Psoas muscle (tissue), 8 donors: ENCODE measurements around the gene HDDC2. TPM values are rescaled to one million over a fixed set of nuclear protein-coding genes. Genes with fewer than 3 reads are reported as not detected.

Experiments used
- ATAC-seq, 4 donors: fragments of 200-7000 bp; cut with Tn5 transposase; one replicate each; pipeline ENCODE4 v1.9.1; 2020; ENCODE audit warnings: moderate library complexity in 3 of 4, mild to moderate bottlenecking in 2 of 4
- DNase-seq, 2 donors: peaks; one replicate each; pipeline ENCODE4 v3.0.0-alpha.2; 2020
- H3K27ac ChIP-seq: fragments of 200-600 bp; one replicate; pipeline ENCODE4 v1.8.0; 2022
- H3K27me3 ChIP-seq, 3 donors: fragments of 200-600 bp in 1 of 3; one replicate each; pipeline versions ENCODE4 v1.6.1 to v1.8.0; 2013 to 2022; ENCODE audit warnings: low read length in 2 of 3, mild to moderate bottlenecking in 2 of 3, moderate library complexity in 1 of 3; ENCODE audit not compliant: insufficient read depth in 3 of 3
- H3K36me3 ChIP-seq, 2 donors: fragments of 200-600 bp in 1 of 2; one replicate each; pipeline versions ENCODE4 v1.6.1 to v1.8.0; 2013 to 2022; ENCODE audit warnings: low read depth in 1 of 2, mild to moderate bottlenecking in 1 of 2, moderate library complexity in 1 of 2; ENCODE audit not compliant: insufficient read depth in 1 of 2
- H3K4me1 ChIP-seq: fragments of 200-600 bp; one replicate; pipeline ENCODE4 v1.8.0; 2022
- H3K4me3 ChIP-seq: fragments of 200-600 bp; one replicate; pipeline ENCODE4 v1.8.0; 2022; ENCODE audit warnings: mild to moderate bottlenecking
- H3K9me3 ChIP-seq: fragments of 200-600 bp; one replicate; pipeline ENCODE4 v1.8.0; 2022
- WGBS, 3 donors: extraction: QIAGEN DNeasy Blood & Tissue Kit; methylation state at CpG; one replicate each; pipeline versions ENCODE4 v1.1.6 to v1.1.7; 2013; 5-methylcytosine and 5-hydroxymethylcytosine counted together
- intact Hi-C, 2 donors: fragments of 100-400 bp; cut with DNase I; formaldehyde crosslinking; loops; one replicate each; pipeline versions ENCODE4 v1.11.0 to v1.14.2; 2022
- polyA plus RNA-seq, 3 donors: library from polyadenylated mRNA; stranded (reverse); fragments of 200-250 nt; gene quantifications; one replicate each; pipeline ENCODE4 v1.2.3, GENCODE V29; 2013
- total RNA-seq, 4 donors: library from RNA; stranded (reverse); fragmentation: NEBNext Ultra II Directional in 2 of 4; extraction: Animal tissue kit (Norgen Biotek cat#: 25700) in 2 of 4; gene quantifications; one replicate each; pipeline versions ENCODE4 v1.2.1 to v1.2.4, GENCODE V29; 2021 to 2023
- TF ChIP-seq, protein P1 (sequence below): fragments of 200-600 bp; IDR thresholded peaks from one replicate; pipeline ENCODE4 v1.8.0; 2022; ENCODE audit warnings: antibody characterized with exemption
- donor health status: healthy with polysubstance abuse.
- donor health status: DM: no; HTN: no; CAD: no; lungs with moderate emphysema.
- donor health status: Bipolar disorder and iron deficiency.
- donor health status: healthy.
- donor health status: DM: yes; HTN: yes; CAD: no.
- donor health status: DM: no; HTN: no; CAD: no.
- donor health status: DM: no; HTN: no; CAD: no.
- donor health status: DM: yes; HTN: yes; CAD: no.

HDDC2 gene
- total and polyA plus RNA-seq, 7 donors: 72.5 to 151 (median 103) TPM

DNA sequence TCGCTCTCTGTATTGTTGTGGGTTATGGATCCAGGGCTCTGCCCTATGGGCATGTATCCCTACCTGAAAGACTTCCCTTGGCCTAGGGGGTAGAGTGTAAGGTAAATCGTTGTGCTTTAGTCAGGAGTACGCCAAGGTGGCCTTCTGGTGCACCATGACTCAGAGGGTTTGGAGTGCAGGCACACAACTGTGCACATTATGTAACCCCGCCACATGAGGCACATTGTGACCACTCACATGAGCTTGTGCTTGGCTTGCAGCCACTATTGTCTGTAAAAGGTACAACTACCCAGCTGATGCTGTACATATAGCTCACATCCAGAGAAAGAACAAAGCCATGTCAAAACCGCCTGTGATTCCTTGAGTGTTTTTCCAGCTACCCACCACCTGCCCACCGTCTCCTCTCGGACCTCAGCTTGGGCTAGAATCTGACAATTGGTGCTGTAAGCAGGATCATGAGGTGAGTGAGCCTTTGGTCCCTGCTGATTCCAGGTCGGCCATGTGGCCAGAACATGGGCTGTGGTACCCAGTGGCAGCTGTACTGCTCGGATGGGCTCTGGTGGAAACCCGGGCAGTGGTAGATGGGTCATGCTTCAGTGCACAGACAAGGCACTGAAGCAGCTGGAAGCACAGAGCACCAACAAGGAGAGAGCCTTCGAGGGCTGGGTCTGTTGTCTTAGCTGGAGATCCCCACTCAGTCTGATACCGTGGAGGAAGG, 33.8 kb downstream of the HDDC2 start:
- peak in 1 of 2 donors; percentile 58 for DNase-seq
- 83 to 86% (median 85%) methylated on average over 12 of the region's 12 CpGs for WGBS, 3 donors
- no peaks in the 10 kb centered on the region for H3K4me1 ChIP-seq
- H3K27me3 ChIP-seq: no peaks in the 10 kb centered on the region
- H3K27ac ChIP-seq: no peak overlapping the region
- no peaks in the 10 kb centered on the region for H3K9me3 ChIP-seq
- ATAC-seq: peak; percentile 62 to 84 (median 80)
- peaks cover 0 to 39% of the 10 kb centered on the region in 2 donors for H3K36me3 ChIP-seq
- H3K4me3 ChIP-seq: no peak overlapping the region
- TF ChIP-seq, protein P1, sequence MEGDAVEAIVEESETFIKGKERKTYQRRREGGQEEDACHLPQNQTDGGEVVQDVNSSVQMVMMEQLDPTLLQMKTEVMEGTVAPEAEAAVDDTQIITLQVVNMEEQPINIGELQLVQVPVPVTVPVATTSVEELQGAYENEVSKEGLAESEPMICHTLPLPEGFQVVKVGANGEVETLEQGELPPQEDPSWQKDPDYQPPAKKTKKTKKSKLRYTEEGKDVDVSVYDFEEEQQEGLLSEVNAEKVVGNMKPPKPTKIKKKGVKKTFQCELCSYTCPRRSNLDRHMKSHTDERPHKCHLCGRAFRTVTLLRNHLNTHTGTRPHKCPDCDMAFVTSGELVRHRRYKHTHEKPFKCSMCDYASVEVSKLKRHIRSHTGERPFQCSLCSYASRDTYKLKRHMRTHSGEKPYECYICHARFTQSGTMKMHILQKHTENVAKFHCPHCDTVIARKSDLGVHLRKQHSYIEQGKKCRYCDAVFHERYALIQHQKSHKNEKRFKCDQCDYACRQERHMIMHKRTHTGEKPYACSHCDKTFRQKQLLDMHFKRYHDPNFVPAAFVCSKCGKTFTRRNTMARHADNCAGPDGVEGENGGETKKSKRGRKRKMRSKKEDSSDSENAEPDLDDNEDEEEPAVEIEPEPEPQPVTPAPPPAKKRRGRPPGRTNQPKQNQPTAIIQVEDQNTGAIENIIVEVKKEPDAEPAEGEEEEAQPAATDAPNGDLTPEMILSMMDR: no peak
- intact Hi-C loops: no loop called here

DNA sequence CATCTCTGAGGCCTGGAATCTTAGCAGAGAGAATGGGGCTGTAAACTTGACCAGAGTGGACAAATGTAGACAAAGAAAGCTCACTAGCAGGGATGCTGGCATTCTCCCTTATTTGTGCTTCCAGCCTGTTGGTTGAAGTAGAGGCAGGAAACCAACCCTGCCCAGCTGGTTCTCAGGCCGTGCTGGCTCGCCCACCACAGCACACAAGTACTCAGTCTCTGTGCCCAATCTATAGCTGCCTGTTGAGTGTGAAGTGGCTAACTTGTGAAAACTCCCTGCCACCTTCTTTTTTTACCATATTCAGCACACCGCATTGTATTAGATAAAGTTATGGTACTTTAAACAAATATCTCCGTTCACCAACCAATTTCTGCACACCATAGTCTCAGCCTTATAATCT, 37.3 kb downstream of the HDDC2 start:
- TF ChIP-seq, protein P1: no peak
- Histone ChIP-seq H3K36me3 (peaks cover 0 to 47% of the 10 kb centered on the region in 2 donors), H3K4me3 (no peak overlapping the region), H3K27me3 (no peaks in the 10 kb centered on the region), H3K9me3 (no peaks in the 10 kb centered on the region), H3K27ac (no peak overlapping the region), H3K4me1 (no peaks in the 10 kb centered on the region)
- intact Hi-C loops: no loop called here
- ATAC-seq: no peak
- 78 to 94% (median 82%) methylated on average over 4 of the region's 4 CpGs for WGBS, 3 donors
- DNase-seq: no peak

DNA sequence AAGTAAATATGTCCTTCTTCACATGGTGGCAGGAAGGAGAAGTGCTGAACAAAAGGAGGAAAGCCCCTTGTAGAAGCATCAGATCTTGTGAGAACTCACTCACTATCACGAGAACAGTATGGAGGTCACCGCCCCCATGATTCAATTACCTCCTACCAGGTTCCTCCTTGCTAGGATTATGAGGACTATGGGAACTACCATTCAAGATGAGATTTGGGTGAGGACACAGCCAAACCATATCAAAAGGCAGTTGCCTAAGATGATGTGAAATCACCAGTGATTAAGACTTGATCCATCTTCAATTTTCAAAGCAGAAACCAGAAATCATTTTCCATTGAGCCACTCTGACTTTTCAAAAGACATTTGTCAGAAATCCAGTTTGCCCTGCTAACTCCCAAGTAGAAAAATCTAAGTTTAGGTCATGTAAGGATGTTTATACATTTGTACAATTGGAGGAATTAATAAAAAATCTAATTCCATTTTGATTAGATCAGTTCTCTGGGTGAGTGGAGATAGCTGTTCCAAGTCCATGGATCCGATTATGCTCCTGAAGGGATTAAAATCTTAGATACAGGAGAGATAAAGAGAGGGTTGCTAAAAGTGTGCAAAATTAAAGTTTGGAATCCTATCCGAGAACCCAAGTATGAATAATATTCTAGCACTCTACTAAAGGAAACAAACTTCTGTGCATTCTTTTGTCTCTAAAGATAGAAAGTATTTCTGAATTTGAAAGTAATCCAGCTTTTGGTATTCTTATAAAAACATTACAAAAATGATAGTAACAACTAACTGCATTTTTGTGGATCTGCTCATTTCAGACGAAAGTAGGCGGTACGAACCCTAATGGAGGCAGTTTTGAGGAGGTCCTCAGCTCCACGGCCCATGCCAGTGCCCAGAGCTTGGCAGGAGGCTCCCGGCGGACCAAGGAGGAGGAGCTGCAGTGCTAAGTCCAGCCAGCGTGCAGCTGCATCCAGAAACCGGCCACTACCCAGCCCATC, 39.5 kb downstream of the HDDC2 start:
- Histone ChIP-seq H3K27me3 (no peaks in the 10 kb centered on the region), H3K4me1 (no peaks in the 10 kb centered on the region), H3K27ac (no peak overlapping the region), H3K36me3 (peaks cover 0 to 66% of the 10 kb centered on the region in 2 donors), H3K4me3 (no peak overlapping the region), H3K9me3 (no peaks in the 10 kb centered on the region)
- DNase-seq (no peak), ATAC-seq (no peak)
- WGBS, 3 donors: 74 to 80% (median 74%) methylated on average over 12 of the region's 12 CpGs
- intact Hi-C loops: no loop called here
- TF ChIP-seq, protein P1: no peak

DNA sequence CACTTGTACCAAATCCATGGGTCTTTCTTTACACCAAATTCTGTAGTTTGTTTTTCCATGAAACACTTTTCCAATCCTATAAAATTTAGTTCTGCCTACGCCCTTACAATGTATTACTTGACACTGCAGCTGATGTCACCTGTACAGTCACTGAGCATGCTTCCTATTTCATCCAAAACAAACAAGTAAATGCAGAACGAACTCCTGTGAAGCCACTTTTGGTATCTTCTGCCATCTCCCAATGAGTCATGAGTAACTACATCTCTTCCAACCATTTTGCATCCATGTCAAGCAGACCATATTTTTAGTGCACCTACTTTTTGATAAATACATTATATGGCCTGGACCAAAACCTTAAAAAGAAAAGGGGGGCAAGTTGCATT, 42.4 kb downstream of the HDDC2 start:
- 77 to 82% (median 81%) methylated on average over 2 of the region's 2 CpGs for WGBS, 3 donors
- TF ChIP-seq, protein P1: no peak
- Histone ChIP-seq H3K9me3 (no peaks in the 10 kb centered on the region), H3K4me1 (no peaks in the 10 kb centered on the region), H3K4me3 (no peak overlapping the region), H3K36me3 (peaks cover 0 to 62% of the 10 kb centered on the region in 2 donors), H3K27me3 (no peaks in the 10 kb centered on the region), H3K27ac (no peak overlapping the region)
- intact Hi-C loops: no loop called here
- DNase-seq: no peak
- ATAC-seq: peak in 2 of 4 donors; percentile 22 to 46
